ENCODE measurements around the gene NYAP2.

NYAP2 gene

DNA sequence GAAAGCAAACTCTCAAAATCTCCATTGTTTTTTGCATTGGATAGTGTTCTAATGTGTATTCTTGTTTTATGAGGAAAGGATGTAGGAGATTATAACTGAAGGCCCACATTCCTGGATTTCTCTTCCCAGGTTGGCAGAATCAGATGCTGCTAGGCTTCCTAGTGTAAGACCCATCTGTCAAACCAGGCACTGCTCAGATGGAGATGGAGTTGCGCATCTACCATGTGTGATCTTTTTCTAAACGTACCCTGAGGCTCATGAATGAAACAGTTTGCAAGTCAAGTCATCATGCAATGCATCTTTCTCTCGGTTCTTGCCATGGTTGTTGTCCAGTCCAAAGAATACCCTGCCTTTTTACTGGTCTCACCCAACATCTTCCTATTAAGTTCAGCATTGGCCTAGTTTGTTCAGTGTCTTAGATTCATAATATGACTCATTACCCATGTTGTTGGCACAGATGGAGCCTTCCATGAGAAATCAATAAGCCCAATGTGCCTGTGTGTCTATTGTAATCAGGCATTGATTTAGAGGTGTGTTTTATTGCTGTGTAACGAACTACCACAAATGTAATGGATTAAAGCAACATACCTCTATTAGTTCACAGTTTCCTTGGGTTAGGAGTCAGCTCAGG is 127.4 kb downstream of the NYAP2 start:
- TF ChIP-seq CEBPB (IDR thresholded peaks at IDR 0.05) (no peak), RAD21 (IDR thresholded peaks at IDR 0.05; ENCODE audit: low read depth) (no peak), TEAD4 (IDR thresholded peaks at IDR 0.05) (no peak), YY1 (IDR thresholded peaks at IDR 0.05; ENCODE audit: low read depth) (no peak), TAF1 (IDR thresholded peaks at IDR 0.05; ENCODE audit: low read depth) (no peak), NFIC (IDR thresholded peaks at IDR 0.05) (no peak), TCF12 (IDR thresholded peaks at IDR 0.05; ENCODE audit: low read depth) (no peak), CREB1 (IDR thresholded peaks at IDR 0.05; ENCODE audit: low read depth) (no peak), EP300 (IDR thresholded peaks at IDR 0.05; ENCODE audit: borderline replicate concordance) (no peak)
- TF ChIP-seq, protein P1, sequence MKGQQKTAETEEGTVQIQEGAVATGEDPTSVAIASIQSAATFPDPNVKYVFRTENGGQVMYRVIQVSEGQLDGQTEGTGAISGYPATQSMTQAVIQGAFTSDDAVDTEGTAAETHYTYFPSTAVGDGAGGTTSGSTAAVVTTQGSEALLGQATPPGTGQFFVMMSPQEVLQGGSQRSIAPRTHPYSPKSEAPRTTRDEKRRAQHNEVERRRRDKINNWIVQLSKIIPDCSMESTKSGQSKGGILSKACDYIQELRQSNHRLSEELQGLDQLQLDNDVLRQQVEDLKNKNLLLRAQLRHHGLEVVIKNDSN (IDR thresholded peaks at IDR 0.05) = no peak
- TF ChIP-seq, protein P2, sequence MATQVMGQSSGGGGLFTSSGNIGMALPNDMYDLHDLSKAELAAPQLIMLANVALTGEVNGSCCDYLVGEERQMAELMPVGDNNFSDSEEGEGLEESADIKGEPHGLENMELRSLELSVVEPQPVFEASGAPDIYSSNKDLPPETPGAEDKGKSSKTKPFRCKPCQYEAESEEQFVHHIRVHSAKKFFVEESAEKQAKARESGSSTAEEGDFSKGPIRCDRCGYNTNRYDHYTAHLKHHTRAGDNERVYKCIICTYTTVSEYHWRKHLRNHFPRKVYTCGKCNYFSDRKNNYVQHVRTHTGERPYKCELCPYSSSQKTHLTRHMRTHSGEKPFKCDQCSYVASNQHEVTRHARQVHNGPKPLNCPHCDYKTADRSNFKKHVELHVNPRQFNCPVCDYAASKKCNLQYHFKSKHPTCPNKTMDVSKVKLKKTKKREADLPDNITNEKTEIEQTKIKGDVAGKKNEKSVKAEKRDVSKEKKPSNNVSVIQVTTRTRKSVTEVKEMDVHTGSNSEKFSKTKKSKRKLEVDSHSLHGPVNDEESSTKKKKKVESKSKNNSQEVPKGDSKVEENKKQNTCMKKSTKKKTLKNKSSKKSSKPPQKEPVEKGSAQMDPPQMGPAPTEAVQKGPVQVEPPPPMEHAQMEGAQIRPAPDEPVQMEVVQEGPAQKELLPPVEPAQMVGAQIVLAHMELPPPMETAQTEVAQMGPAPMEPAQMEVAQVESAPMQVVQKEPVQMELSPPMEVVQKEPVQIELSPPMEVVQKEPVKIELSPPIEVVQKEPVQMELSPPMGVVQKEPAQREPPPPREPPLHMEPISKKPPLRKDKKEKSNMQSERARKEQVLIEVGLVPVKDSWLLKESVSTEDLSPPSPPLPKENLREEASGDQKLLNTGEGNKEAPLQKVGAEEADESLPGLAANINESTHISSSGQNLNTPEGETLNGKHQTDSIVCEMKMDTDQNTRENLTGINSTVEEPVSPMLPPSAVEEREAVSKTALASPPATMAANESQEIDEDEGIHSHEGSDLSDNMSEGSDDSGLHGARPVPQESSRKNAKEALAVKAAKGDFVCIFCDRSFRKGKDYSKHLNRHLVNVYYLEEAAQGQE (IDR thresholded peaks at IDR 0.05; ENCODE audit: low read depth) = no peak
- TF ChIP-seq, protein P3, sequence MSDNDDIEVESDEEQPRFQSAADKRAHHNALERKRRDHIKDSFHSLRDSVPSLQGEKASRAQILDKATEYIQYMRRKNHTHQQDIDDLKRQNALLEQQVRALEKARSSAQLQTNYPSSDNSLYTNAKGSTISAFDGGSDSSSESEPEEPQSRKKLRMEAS (IDR thresholded peaks at IDR 0.05) = no peak

DNA sequence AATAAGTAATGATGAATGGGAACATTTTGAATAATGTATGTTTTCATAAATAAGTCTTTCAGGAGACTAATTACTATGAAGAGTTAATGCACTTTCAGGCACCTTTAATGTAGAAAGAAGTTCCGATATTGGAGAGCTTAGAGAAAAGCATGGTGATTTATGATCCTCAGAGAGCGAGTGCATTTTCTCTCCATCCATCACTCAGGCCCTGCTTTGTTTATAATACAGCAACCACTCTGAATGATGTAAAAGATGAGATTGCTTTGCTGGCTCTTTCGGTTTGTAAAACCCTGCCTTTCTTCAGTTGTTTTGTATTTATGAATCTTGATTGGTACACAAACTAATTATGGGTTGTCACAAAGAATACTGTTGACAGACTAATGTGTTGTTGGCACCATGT is 132.0 kb downstream of the NYAP2 start:
- no peak for TF ChIP-seq FOXM1 (IDR thresholded peaks at IDR 0.05; ENCODE audit: borderline replicate concordance, low read depth)
- TF ChIP-seq, protein P3 (IDR thresholded peaks at IDR 0.05) = no peak
- no peak for TF ChIP-seq CEBPB (IDR thresholded peaks at IDR 0.05)
- no peak for TF ChIP-seq EP300 (IDR thresholded peaks at IDR 0.05; ENCODE audit: borderline replicate concordance)
- TF ChIP-seq TEAD4 (IDR thresholded peaks at IDR 0.05) = no peak
- no peak for TF ChIP-seq ZBTB7A (IDR thresholded peaks at IDR 0.05; ENCODE audit: low read depth)
- TF ChIP-seq RAD21 (IDR thresholded peaks at IDR 0.05; ENCODE audit: low read depth) = no peak
- TF ChIP-seq YY1 (IDR thresholded peaks at IDR 0.05; ENCODE audit: low read depth) = no peak
- no peak for TF ChIP-seq TCF12 (IDR thresholded peaks at IDR 0.05; ENCODE audit: low read depth)
- TF ChIP-seq, protein P1 (IDR thresholded peaks at IDR 0.05) = no peak
- TF ChIP-seq, protein P2 (IDR thresholded peaks at IDR 0.05; ENCODE audit: low read depth) = no peak

GRCh38 chr2:225532096-225532495 is 132.6 kb downstream of the NYAP2 start:
- no peak for TF ChIP-seq EGR1 (IDR thresholded peaks at IDR 0.05)
- no peak for TF ChIP-seq TAF1 (IDR thresholded peaks at IDR 0.05; ENCODE audit: low read depth)
- TF ChIP-seq CREB1 (IDR thresholded peaks at IDR 0.05; ENCODE audit: low read depth) = no peak
- no peak for TF ChIP-seq TCF12 (IDR thresholded peaks at IDR 0.05; ENCODE audit: low read depth)
- no peak for TF ChIP-seq TEAD4 (IDR thresholded peaks at IDR 0.05)
- no peak for TF ChIP-seq RAD21 (IDR thresholded peaks at IDR 0.05; ENCODE audit: low read depth)
- TF ChIP-seq, protein P3 (IDR thresholded peaks at IDR 0.05) = no peak
- TF ChIP-seq YY1 (IDR thresholded peaks at IDR 0.05; ENCODE audit: low read depth) = no peak

GRCh38 chr2:225534037-225534436 is 134.5 kb downstream of the NYAP2 start:
- no peak for TF ChIP-seq CREB1 (IDR thresholded peaks at IDR 0.05; ENCODE audit: low read depth)
- TF ChIP-seq, protein P3 (IDR thresholded peaks at IDR 0.05) = no peak
- TF ChIP-seq FOXM1 (IDR thresholded peaks at IDR 0.05; ENCODE audit: borderline replicate concordance, low read depth) = no peak
- TF ChIP-seq ZBTB7A (IDR thresholded peaks at IDR 0.05; ENCODE audit: low read depth) = no peak
- no peak for TF ChIP-seq EP300 (IDR thresholded peaks at IDR 0.05; ENCODE audit: borderline replicate concordance)
- TF ChIP-seq, protein P1 (IDR thresholded peaks at IDR 0.05) = no peak
- TF ChIP-seq TEAD4 (IDR thresholded peaks at IDR 0.05) = no peak
- no peak for TF ChIP-seq TCF12 (IDR thresholded peaks at IDR 0.05; ENCODE audit: low read depth)
- no peak for TF ChIP-seq TAF1 (IDR thresholded peaks at IDR 0.05; ENCODE audit: low read depth)
- no peak for TF ChIP-seq EGR1 (IDR thresholded peaks at IDR 0.05)
- TF ChIP-seq NFIC (IDR thresholded peaks at IDR 0.05) = no peak
- no peak for TF ChIP-seq CEBPB (IDR thresholded peaks at IDR 0.05)
- TF ChIP-seq YY1 (IDR thresholded peaks at IDR 0.05; ENCODE audit: low read depth) = no peak
- TF ChIP-seq RAD21 (IDR thresholded peaks at IDR 0.05; ENCODE audit: low read depth) = no peak
- TF ChIP-seq, protein P2 (IDR thresholded peaks at IDR 0.05; ENCODE audit: low read depth) = no peak

Data from Ishikawa (cell line).